ENCODE results near the gene AHCYL1. TPM values are rescaled to one million over a fixed set of nuclear protein-coding genes. Genes with fewer than 3 reads are reported as not detected.
A peak's percentile ranks its signal among the peaks of the same experiment; 100 is the strongest.
"Not testable (repeated sequence)": the region's sequence is repeated elsewhere in the genome, so short reads cannot be mapped to it uniquely, and the experiment has no call there.

The AHCYL1 gene
- total RNA-seq = 38.4 TPM
- long read RNA-seq, full-length matches to known transcripts = 38 of 45 reads
- long read RNA-seq, partial matches to known transcripts = 3 of 45 reads
- long read RNA-seq, other reads (novel, unspliced or antisense) = 4 of 45 reads

DNA sequence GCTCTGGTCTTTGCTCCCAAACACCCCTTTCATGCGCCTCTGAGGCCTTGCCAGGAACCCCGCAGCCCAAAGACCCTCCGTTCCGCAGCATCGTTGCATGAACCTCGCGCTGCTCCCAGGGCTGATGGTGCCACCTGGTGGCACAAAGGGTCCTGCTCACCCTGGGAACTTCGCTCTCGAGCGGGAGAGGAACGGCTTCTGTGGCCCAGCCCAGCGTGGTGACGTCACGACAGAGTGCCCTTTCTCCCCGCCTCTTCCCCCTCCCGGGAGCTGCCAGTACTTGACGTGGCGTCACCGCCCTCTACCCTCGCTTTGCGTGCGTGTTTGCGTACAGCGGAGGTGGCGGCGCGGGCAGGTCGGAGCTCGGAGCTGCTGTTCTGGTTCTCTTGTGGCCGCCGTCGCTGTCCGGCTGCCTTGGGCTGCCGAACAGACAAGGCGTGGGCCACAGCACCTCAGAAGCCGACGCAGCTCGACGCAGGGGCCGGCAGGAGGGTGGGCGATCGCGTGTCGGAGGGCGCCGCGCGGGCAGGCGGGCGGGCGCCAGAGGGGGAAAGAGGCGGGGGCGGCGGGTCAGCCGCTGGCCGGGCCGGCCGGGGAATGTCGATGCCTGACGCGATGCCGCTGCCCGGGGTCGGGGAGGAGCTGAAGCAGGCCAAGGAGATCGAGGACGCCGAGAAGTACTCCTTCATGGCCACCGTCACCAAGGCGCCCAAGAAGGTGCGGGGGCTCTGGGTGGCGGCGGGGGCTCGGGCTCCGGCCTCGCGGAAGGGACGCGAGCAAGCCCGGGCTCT, at the start of gene AHCYL1:
Gene AHCYL1, plus strand, starts transcription at position 310 of the 791 bp plus-strand sequence. Its CDS starts 288 bp downstream, at position 598.
- peak; percentile 100 for DNase-seq (ENCODE audit: missing footprints)
- intact Hi-C loops (cut with DNase I) = loop anchor here (1.0 to 5.0 kb wide), 6 partner anchors 56 to 436 kb away; partner anchors contain the start of genes CSF1 and GNAI3
- peak; percentile 97 for ATAC-seq

DNA sequence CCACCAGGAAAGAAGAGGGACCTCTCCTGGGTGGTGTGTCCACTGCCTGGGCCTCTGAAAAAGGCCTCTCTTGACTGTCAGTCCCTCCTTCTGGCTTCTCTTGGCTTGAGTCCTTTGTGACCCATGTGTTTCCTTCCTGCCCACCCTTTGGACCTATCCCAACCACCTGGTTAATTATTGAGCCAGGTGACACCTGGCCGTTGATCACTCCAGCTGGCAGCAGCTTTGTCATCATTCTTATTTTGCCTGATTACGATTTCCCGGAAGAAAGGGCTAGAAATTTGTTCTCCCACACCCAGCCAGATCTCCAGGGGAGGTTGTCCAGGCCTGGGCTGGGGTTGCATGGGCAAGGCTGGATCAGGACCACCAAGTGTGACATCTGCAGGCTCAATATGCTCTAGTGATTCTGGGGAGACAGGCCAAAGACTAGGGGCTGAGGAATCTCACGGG, 49.1 kb upstream of the AHCYL1 start:
- intact Hi-C loops (cut with DNase I) = no loop called here
- no peak for DNase-seq (ENCODE audit: missing footprints)
- no peak for ATAC-seq

DNA sequence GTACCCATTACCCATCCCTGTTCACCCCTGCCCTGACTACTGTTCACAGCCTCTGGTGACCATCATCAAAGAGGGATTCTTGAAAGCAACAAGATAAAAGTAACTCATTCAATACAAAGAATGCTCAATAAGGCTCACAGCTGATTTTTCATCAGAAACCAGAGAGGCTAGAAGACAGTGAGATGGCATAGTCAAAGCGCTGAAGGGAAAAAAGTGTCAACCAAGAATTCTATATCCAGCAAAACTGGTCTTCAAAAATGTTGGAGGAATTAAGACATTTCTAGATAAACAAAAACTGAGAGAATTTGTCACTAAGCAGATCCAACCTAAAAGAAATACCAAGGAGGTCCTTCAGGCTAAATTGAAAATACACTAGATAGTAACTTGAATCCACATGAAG, 46.8 kb upstream of the AHCYL1 start:
- ATAC-seq = no peak
- no peak for DNase-seq (ENCODE audit: missing footprints)
- intact Hi-C loops (cut with DNase I) = no loop called here

DNA sequence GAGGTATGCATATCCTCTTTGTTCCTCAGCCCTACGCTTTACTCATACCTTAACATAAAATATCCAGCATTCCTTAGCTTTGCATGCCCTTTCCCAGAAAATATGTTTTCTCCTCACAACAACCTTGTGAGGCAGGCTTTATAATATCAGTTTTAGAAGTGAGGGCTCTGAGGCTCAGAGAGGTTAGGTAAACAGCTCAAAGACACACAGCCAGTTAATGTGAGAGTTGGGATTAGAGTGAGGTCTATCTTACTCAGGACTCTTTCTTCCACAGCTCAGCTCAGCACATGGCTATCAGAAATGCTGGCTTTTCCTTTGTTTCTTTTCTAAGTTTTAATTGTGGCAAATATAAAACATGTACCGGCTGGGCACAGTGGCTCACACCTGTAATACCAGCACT, 46.0 kb upstream of the AHCYL1 start:
- DNase-seq (ENCODE audit: missing footprints) (no peak), ATAC-seq (no peak)
- intact Hi-C loops (cut with DNase I) = no loop called here

DNA sequence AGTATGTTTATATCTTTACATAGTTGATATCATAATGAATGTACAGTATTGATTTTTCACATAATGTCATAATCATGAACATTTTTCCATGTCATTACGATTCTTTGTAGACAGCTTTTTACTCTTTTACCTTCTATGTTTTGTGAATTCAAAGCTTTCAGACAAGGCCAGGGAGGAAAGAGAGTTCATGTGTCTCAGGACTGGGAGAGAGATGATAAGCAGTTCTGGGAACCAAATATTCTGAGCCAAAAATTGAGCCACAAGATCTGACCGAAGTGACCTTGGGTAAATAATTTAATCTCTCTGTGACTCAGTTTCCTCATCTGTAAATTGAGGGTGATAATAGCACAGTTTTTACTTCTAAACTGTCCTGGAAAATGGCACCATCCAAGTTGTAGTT, 42.1 kb upstream of the AHCYL1 start:
- intact Hi-C loops (cut with DNase I) = no loop called here
- no peak for ATAC-seq
- no peak for DNase-seq (ENCODE audit: missing footprints)

DNA sequence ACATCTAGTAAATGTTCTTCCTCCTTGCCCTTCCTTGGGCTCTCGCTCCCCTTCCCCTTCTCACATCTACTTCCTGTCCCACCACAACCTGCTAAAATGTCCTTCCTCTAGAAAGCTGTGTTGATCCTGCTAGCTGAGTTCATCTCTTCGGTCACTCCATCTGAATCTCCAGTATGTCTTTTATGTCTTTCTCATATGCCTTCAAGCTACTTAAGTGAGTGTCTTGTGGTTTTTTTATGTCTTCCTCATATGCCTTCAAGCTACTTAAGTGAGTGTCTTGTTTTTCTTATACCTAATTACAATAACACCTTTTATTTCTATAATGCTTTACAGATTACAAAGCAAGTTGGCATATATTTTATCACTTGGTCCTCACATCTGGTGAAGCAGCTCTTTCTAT, 40.0 kb upstream of the AHCYL1 start:
- ATAC-seq (no peak), DNase-seq (ENCODE audit: missing footprints) (no peak)
- intact Hi-C loops (cut with DNase I) = no loop called here

DNA sequence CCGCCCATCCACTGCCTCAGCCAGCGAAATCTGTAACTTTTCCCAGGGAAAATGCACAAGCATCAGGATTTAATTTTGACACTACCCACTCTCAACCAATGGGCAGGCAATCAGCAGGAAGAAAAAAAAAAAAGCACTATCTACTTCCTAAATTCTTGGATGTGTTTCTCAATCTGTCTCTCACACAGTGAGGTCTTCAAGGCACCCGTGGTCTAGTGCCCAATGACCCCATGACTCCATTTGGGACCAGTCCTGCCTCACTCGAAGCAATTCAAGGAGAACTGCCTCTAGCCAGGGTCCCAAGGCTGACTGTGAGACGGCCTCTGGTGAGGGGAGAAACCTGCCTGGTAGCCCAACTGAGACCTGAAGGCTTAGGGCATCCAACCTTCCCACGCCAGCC, 38.1 kb upstream of the AHCYL1 start:
- DNase-seq (ENCODE audit: missing footprints) = no peak
- no peak for ATAC-seq
- intact Hi-C loops (cut with DNase I) = no loop called here

DNA sequence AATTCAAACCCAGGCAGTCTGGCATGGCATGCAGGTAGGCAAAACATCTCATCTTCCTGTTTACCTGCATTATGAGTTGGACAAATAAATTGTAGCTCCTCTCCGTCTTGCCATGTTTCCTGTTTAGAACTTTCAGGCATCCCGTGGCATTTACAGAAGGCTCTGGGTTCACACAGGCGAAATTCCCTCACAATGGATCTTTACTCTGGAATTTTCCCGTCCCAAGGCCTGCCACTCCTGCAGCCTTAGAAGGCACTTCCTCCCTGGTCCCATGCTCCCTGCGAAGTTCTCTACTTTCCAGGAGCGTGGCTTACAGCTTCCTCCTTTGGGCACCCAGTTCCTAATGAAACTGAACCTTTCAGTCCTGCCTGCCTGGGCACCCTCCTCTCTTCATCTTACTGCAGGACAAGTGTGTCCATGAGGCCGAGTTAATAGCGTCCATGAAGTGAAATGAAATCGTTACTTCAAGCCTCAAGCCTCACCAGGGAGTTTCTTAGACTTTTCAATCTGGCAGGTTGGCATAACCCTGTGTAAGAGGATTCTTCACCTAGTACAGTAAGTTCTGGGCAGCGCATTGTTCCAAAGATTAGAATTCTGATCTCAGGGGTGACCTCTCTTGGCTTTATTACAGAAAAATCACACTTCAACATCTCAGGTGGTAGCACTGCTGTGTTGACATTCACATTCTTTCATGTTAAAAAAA, 36.8 kb upstream of the AHCYL1 start:
- no peak for ATAC-seq
- intact Hi-C loops (cut with DNase I) = no loop called here
- no peak for DNase-seq (ENCODE audit: missing footprints)

DNA sequence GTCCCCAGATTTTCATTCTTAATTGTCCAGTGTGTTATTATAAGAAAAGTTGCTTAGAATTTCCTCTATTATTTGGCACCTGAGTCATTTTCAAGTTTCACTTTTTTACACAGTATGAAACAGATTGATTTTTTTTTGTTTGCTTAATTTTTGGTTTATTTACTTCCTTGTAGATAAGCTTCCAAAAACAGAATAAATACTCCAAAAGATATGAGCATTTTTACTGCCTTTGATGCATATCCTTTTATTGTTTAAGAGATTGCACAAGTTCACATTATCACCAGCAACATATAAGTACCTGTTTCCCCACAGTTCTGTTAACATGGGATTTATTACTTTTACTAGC, 36.3 kb upstream of the AHCYL1 start:
- no peak for DNase-seq (ENCODE audit: missing footprints)
- no peak for ATAC-seq
- intact Hi-C loops (cut with DNase I) = no loop called here

DNA sequence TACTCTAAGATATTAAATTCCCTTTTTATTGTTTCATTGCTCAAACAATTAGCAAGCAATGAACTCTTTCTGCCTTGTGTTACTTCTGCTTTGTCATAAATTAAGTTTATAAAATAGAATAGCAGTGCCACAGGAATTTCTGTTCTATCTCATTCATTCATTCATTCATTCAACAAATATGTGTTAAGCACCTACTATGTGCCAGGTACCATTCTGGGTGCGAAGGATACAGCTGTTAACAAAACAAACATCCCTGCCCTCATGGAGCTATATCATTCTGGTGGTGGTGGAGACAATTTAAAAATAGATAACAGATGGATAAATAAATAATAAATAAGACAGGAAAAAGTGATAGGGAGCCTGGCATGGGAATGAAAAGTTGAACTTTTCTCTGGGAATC, 34.5 kb upstream of the AHCYL1 start:
- intact Hi-C loops (cut with DNase I) = no loop called here
- DNase-seq (ENCODE audit: missing footprints) = no peak
- ATAC-seq = no peak

DNA sequence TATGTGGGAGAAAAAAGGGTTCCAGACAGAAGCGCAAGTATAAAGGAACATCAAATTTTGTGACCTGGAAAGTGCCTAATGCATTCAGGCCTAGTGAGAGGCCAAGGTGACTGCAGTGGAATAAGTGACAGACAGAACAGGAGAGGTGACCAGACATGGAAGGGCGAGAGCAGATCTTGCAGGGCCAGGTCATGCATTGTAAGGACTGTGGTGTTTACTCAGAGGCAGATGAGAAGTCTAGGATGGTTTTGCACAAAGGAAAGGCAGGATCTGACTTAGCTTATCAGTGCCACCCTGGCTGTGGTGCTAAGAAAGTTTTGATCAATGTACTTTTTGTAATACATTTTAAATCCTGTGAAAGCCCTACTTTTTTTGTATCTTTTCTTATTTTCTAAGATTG, 34.1 kb upstream of the AHCYL1 start:
- intact Hi-C loops (cut with DNase I) = no loop called here
- no peak for DNase-seq (ENCODE audit: missing footprints)
- ATAC-seq = no peak

DNA sequence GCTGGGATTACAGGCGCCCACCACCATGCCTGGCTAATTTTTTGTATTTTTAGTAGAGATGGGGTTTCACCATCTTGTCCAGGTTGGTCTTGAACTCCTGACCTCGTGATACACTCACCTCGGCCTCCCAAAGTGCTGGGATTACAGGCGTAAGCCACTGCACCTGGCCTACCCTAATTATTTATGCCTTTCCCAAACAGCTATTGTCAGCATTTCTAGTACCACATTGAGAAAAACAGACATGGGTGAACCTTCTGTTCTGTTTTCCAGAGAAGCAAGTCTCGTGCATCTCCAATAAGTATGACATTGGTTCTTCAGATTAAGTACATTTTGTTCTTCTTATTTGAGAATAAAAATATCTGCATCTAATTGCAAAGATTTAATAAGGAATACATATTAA, 33.1 kb upstream of the AHCYL1 start:
- intact Hi-C loops (cut with DNase I); ATAC-seq; DNase-seq (ENCODE audit: missing footprints): not testable (repeated sequence)

DNA sequence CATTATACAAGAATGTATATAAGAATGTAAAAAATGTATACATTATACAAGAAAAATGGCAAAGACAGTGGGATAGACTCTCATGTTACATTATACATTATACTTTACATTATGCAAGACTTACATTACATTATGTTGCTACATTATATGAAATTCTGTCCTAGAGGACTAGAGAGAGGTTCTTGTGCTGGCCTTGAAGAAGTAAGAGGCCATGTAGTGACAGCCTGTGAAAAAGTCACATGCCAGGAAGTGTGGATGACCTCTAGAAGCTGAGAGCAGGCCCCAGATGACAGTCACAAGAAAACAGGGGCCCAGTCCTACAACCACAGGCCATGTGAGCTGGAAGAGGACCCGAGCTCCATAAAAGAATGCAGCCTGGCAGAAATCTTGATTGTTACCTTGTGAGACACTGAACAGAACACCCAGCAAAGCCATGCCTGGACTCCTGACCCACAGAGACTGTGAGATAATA, 30.5 kb upstream of the AHCYL1 start:
- intact Hi-C loops (cut with DNase I) = no loop called here
- DNase-seq (ENCODE audit: missing footprints) (no peak), ATAC-seq (peak; percentile 79)

DNA sequence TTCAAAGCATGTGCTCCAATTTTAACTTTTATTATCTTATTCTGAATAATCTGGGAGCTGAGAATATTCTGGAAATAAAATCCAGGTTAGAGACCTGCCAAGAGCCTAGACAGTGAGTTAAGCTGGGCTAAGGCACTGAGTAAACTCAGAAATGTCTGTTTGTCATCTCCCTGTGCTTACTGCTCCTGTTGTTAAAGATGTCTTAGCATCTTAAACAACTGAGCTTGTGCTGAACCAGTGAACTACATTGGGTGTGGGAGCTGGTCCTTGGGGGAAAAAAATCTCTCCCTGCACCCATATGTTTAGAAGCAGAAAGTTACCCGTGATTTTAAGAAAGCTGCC, 25.0 kb upstream of the AHCYL1 start:
- intact Hi-C loops (cut with DNase I) = no loop called here
- DNase-seq (ENCODE audit: missing footprints) (no peak), ATAC-seq (peak; percentile 20)

DNA sequence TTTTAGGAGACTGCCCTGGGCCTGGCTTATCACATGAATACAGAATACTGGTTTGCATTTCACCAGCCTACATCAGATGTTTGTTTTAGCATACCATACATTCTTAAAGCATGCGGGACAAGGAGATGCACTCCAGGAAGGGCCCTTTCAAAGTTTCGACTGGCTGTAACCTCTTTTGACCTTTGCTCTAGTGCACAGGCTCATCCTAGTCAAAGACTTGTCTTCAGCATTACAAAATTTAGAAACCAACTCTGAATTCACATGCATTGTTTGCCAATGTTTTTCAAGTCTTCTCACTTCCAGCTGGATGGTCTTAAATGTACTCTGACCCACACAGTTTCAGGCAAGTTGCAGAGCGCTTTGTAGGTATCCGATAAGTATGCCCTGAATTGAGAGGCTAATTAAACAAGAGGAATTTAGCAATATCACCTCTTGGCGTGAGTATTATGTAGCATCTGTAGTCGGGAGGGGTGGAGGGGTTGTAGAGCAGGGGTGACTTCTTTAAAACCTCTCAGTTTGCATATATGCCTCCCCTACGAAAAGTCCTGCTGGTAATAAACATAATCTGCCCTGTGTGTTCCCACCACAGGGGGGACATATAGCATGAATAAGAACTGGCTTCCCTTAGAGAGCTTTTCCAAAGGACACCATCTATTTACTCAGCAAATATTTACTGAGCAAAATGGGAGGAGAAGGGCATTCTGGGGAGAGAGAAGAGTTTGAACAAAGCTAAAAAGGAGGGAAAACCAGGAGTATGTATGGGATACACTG, 24.4 kb upstream of the AHCYL1 start:
- ATAC-seq = peak; percentile 39
- intact Hi-C loops (cut with DNase I) = no loop called here

DNA sequence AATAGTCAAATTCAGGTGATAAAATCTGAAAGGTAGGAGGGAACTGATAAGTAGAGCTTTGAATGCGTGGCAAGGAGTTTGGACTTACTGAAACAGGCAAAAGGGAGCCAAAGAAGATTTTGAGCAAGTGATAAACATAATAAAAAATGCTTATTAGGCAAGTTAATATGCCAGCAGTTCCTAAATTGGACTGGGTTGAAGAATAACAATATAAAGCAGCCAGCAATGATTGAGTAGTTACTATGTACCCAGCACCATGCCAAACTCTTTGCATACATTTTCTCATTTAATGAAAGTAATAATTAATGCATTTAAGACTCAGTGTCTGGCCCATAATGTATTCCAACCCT, 23.8 kb upstream of the AHCYL1 start:
- ATAC-seq (no peak), DNase-seq (ENCODE audit: missing footprints) (no peak)
- intact Hi-C loops (cut with DNase I) = no loop called here

More for the DNA sequence above, 24.4 kb upstream of the AHCYL1 start:
- DNase-seq (ENCODE audit: missing footprints) = no peak

DNA sequence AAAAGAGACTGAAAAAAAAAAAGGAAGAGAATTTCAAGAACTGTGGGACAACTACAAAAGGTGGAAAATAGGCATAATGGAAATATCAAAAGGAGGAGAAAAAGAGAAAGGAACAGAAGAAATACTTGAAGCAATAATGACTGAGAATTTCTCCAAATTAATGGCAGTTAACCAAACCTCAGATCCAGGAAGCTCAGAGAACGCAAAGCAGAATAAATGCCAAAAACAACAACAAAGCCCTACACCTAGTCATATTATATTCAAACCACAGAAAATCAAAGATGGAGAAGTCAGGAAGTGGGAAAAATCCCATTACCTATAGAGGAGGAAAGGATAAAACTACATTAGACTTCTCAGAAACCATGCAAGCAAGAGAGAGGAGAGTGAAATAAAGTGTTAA, 20.7 kb upstream of the AHCYL1 start:
- no peak for ATAC-seq
- intact Hi-C loops (cut with DNase I) = no loop called here
- DNase-seq (ENCODE audit: missing footprints) = no peak

DNA sequence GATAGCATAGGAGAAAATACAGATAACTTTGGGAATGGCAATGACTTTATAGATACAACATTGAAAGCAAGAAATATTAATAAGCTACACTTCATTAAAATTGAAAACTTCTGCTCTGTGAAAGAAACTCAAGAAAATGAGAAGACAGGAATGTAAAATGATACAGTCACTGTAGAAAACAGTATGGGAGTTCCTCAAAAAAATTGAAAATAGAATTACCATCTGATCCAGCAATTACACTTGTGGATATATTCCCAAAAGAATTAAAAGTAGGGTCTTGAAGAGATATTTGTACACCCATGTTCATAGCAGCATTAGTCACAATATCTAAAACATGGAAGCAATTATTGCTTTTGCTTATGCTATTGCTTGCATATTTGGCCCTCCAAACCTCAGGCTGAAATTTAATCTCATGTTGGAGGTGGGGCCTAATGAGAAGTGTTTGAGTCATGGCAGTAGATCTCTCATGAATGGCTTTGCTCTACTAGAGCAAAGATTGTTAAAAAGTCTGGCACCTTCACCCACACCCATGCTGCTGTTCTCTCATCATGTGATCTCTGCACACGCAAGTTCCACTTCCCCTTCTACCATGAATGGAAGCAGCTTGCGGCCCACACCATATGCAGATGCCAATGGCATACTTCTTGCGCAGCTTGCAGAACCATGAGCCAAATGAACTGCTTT, 15.3 kb upstream of the AHCYL1 start:
- DNase-seq (ENCODE audit: missing footprints) (no peak), ATAC-seq (no peak)
- intact Hi-C loops (cut with DNase I) = no loop called here

DNA sequence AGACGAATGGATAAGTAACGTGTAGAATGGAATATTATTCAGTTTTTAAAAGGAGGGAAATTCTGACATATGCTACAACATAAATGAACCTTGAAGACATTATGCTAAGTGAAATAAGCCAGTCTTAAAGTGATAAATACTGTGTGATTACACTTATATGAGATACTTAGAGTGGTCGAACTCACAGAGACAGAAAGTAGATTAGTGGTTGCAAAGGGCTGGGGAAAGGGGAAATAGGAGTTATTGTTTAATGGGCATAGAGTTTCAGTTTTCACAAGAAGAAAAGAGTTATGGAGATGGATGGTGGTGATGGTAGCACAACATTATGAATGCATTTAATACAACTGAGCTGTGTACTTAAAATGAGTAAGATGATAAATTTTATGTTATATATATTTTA, 14.7 kb upstream of the AHCYL1 start:
- intact Hi-C loops (cut with DNase I) = no loop called here
- DNase-seq (ENCODE audit: missing footprints) = no peak
- no peak for ATAC-seq
